Neural cell (in vitro differentiated cells): ENCODE data around the gene MYCBP2. TPM values are rescaled to one million over a fixed set of nuclear protein-coding genes. Genes with fewer than 3 reads are reported as not detected.

ENCODE experiments used
- H2AFZ ChIP-seq: fragments of 200-600, 300-800 bp; sonication (generic), shearing (Covaris generic); 2 replicates; pipeline ENCODE4 v1.6.0; 2014; ENCODE audit warnings: low read depth, mild to moderate bottlenecking, antibody characterized with exemption, low read length, moderate library complexity
- H3F3A ChIP-seq: fragments of 200-600 bp; shearing (Covaris generic); 2 replicates; pipeline ENCODE4 v1.6.1; 2016; ENCODE audit warnings: mild to moderate bottlenecking, moderate library complexity, mixed read lengths, antibody characterized with exemption, low read length; ENCODE audit not compliant: insufficient read depth, poor library complexity, severe bottlenecking
- H3K27ac ChIP-seq: fragments of 200-600, 300-800 bp; sonication (generic), shearing (Covaris generic); 2 replicates; pipeline ENCODE4 v1.5.1; 2014; ENCODE audit warnings: mild to moderate bottlenecking, low read length, moderate library complexity
- H3K27me3 ChIP-seq: fragments of 300-800, 200-600 bp; sonication (generic), shearing (Covaris generic); 2 replicates; pipeline ENCODE4 v1.6.0; 2014; ENCODE audit warnings: mild to moderate bottlenecking, low read depth, low read length, moderate library complexity; ENCODE audit not compliant: insufficient read depth
- H3K36me3 ChIP-seq: fragments of 300-800, 200-600 bp; sonication (generic), shearing (Covaris generic); 2 replicates; pipeline ENCODE4 v1.5.1; 2014; ENCODE audit warnings: mild to moderate bottlenecking, antibody characterized with exemption, low read length, moderate library complexity; ENCODE audit not compliant: insufficient read depth
- H3K4me2 ChIP-seq: fragments of 300-800, 200-600 bp; sonication (generic), shearing (Covaris generic); 2 replicates; pipeline ENCODE4 v1.6.0; 2014; ENCODE audit warnings: mild to moderate bottlenecking, low read length
- H3K4me3 ChIP-seq: fragments of 300-800, 200-600 bp; sonication (generic), shearing (Covaris generic); 2 replicates; pipeline ENCODE4 v1.5.1; 2014; ENCODE audit warnings: mild to moderate bottlenecking, low read length, moderate library complexity
- H3K79me2 ChIP-seq: fragments of 200-600 bp; shearing (Covaris generic); replicated peaks from 2 replicates; pipeline ENCODE4 v1.6.0; 2014; ENCODE audit warnings: mild to moderate bottlenecking, low read length, moderate library complexity; ENCODE audit not compliant: insufficient read depth
- H3K9ac ChIP-seq: fragments of 300-800, 200-600 bp; sonication (generic), shearing (Covaris generic); 2 replicates; pipeline ENCODE4 v1.6.1; 2016; ENCODE audit warnings: mild to moderate bottlenecking, low read length, mixed read lengths
- H3K9me2 ChIP-seq: fragments of 200-600 bp; shearing (Covaris generic); 2 replicates; pipeline ENCODE4 v1.6.1; 2016; ENCODE audit warnings: mild to moderate bottlenecking, low read length, mixed read lengths; ENCODE audit not compliant: insufficient read depth
- H3K9me3 ChIP-seq: fragments of 200-600, 300-800 bp; sonication (generic), shearing (Covaris generic); 2 replicates; pipeline ENCODE4 v1.6.1; 2016; ENCODE audit warnings: mild to moderate bottlenecking, mixed run types, low read length, moderate library complexity, mixed read lengths
- H4K20me1 ChIP-seq: fragments of 200-600 bp; shearing (Covaris generic); 2 replicates; pipeline ENCODE4 v1.6.1; 2016; ENCODE audit warnings: mild to moderate bottlenecking, mixed run types; ENCODE audit not compliant: insufficient read depth
- EP300 ChIP-seq: fragments of 450-650 bp; conservative IDR thresholded peaks from 2 replicates; pipeline ENCODE4 v1.6.1; 2014; ENCODE audit warnings: antibody characterized with exemption, mild to moderate bottlenecking, moderate library complexity; ENCODE audit not compliant: poor library complexity, severe bottlenecking
- EZH2 ChIP-seq: fragments of 200-600, 300-800 bp; shearing (Covaris generic), sonication (generic); IDR thresholded peaks from 2 replicates; pipeline ENCODE4 v1.6.1; 2014; ENCODE audit warnings: antibody characterized with exemption, low read length, borderline replicate concordance, mild to moderate bottlenecking; ENCODE audit not compliant: insufficient read depth, poor library complexity, severe bottlenecking
- MXI1 ChIP-seq: fragments of 450-650 bp; conservative IDR thresholded peaks from 2 replicates; pipeline ENCODE4 v1.6.1; 2014; ENCODE audit warnings: antibody characterized with exemption, mild to moderate bottlenecking; ENCODE audit not compliant: poor library complexity, severe bottlenecking
- POLR2AphosphoS5 ChIP-seq: IDR thresholded peaks from 2 replicates; pipeline ENCODE4 v1.6.1; 2012
- RAD21 ChIP-seq: fragments of 450-650 bp; conservative IDR thresholded peaks from 2 replicates; pipeline ENCODE4 v1.6.1; 2014; ENCODE audit warnings: antibody characterized with exemption, mild to moderate bottlenecking, moderate library complexity
- SMC3 ChIP-seq: fragments of 450-650 bp; conservative IDR thresholded peaks from 2 replicates; pipeline ENCODE4 v1.6.1; 2014; ENCODE audit warnings: antibody characterized with exemption, mild to moderate bottlenecking, moderate library complexity; ENCODE audit not compliant: poor library complexity
- TAF1 ChIP-seq: IDR thresholded peaks from 2 replicates; pipeline ENCODE4 v1.6.1; 2012; ENCODE audit warnings: low read depth
- polyA plus RNA-seq: library from polyadenylated mRNA; depleted of rRNA; stranded (reverse); fragments of >200 nt; gene quantifications from 2 replicates; pipeline ENCODE4 v1.2.3, GENCODE V29; 2014
- TF ChIP-seq, protein P1 (sequence below): IDR thresholded peaks from 2 replicates; pipeline ENCODE4 v1.6.1; 2012; ENCODE audit warnings: borderline replicate concordance
- TF ChIP-seq, protein P2 (sequence below): fragments of 450-650 bp; IDR thresholded peaks from 2 replicates; pipeline ENCODE4 v1.5.1; 2014; ENCODE audit warnings: antibody characterized with exemption, mild to moderate bottlenecking, moderate library complexity; ENCODE audit not compliant: poor library complexity, severe bottlenecking

MYCBP2 gene
- polyA plus RNA-seq, 1 donor from 2014 or later = 135 TPM

DNA sequence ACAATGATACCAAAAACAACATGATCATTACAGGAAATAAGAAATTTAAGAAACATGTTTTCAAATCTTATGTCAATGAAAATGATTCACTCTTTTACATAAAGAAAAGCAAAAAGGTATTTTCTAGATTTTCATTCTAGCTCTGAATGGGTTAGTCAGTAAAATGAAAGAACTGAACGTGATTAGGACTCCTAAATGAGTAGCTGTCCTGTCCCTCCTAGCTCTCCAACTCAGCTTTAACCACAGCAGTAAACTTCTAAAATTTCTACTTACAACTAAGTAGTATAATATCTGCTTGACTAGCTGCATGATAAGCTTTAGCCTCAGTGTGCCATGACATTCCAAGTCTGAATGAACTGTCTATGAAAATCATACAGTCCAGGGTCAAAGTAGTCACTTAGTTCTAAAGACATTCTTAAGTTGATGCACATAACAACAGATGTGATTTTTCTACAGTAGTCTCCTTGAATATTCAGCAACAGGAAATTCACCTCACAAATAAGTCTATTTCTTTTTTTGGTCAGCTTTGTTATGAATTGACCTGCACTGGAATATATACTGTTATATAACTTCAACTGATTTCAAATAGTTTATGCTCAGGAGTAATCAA lies 136.4 kb downstream of the MYCBP2 start:
- Histone ChIP-seq H4K20me1 (no peaks in the 10 kb centered on the region), H3K36me3 (peaks cover 9% of the 10 kb centered on the region), H3K4me3 (no peak overlapping the region), H3K27ac (no peak overlapping the region), H3K9ac (no peak overlapping the region), H2AFZ (no peak overlapping the region), H3K9me3 (no peaks in the 10 kb centered on the region), H3F3A (no peaks in the 10 kb centered on the region), H3K9me2 (no peaks in the 10 kb centered on the region), H3K79me2 (no peaks in the 10 kb centered on the region), H3K4me2 (no peak overlapping the region), H3K27me3 (no peaks in the 10 kb centered on the region)
- TF ChIP-seq SMC3 = no peak
- TF ChIP-seq TAF1 = no peak
- no peak for TF ChIP-seq EP300
- TF ChIP-seq, protein P1, sequence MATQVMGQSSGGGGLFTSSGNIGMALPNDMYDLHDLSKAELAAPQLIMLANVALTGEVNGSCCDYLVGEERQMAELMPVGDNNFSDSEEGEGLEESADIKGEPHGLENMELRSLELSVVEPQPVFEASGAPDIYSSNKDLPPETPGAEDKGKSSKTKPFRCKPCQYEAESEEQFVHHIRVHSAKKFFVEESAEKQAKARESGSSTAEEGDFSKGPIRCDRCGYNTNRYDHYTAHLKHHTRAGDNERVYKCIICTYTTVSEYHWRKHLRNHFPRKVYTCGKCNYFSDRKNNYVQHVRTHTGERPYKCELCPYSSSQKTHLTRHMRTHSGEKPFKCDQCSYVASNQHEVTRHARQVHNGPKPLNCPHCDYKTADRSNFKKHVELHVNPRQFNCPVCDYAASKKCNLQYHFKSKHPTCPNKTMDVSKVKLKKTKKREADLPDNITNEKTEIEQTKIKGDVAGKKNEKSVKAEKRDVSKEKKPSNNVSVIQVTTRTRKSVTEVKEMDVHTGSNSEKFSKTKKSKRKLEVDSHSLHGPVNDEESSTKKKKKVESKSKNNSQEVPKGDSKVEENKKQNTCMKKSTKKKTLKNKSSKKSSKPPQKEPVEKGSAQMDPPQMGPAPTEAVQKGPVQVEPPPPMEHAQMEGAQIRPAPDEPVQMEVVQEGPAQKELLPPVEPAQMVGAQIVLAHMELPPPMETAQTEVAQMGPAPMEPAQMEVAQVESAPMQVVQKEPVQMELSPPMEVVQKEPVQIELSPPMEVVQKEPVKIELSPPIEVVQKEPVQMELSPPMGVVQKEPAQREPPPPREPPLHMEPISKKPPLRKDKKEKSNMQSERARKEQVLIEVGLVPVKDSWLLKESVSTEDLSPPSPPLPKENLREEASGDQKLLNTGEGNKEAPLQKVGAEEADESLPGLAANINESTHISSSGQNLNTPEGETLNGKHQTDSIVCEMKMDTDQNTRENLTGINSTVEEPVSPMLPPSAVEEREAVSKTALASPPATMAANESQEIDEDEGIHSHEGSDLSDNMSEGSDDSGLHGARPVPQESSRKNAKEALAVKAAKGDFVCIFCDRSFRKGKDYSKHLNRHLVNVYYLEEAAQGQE = no peak
- TF ChIP-seq POLR2AphosphoS5 = no peak
- TF ChIP-seq MXI1 = no peak
- no peak for TF ChIP-seq EZH2
- TF ChIP-seq, protein P2, sequence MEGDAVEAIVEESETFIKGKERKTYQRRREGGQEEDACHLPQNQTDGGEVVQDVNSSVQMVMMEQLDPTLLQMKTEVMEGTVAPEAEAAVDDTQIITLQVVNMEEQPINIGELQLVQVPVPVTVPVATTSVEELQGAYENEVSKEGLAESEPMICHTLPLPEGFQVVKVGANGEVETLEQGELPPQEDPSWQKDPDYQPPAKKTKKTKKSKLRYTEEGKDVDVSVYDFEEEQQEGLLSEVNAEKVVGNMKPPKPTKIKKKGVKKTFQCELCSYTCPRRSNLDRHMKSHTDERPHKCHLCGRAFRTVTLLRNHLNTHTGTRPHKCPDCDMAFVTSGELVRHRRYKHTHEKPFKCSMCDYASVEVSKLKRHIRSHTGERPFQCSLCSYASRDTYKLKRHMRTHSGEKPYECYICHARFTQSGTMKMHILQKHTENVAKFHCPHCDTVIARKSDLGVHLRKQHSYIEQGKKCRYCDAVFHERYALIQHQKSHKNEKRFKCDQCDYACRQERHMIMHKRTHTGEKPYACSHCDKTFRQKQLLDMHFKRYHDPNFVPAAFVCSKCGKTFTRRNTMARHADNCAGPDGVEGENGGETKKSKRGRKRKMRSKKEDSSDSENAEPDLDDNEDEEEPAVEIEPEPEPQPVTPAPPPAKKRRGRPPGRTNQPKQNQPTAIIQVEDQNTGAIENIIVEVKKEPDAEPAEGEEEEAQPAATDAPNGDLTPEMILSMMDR = no peak
- no peak for TF ChIP-seq RAD21

DNA sequence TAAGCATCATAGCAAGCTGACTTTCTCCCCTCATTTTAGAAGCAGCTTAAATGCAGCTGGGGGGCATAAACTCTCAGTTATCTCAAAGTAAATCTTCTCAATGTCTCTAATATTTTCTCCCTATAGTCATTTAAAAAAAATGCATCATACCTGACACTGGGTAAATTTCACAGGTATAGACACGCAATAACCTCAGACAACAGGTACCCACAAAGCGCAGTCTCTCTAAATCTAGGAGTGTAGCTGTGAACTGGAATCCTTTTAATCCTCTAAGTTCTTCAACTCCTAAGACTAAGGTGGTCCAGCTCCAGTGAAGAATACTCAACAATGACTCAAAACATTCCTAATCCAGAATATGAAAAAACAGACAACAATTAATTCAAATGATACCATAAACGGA lies 141.2 kb downstream of the MYCBP2 start:
- no peak overlapping the region for H3K4me3 ChIP-seq

More for the DNA sequence above, 141.2 kb downstream of the MYCBP2 start:
- Histone ChIP-seq H3K4me2 (no peak overlapping the region), H3F3A (no peaks in the 10 kb centered on the region), H3K36me3 (peaks cover 13% of the 10 kb centered on the region), H3K9ac (no peak overlapping the region), H3K79me2 (no peaks in the 10 kb centered on the region), H2AFZ (no peak overlapping the region), H3K27ac (no peak overlapping the region), H4K20me1 (no peaks in the 10 kb centered on the region), H3K27me3 (no peaks in the 10 kb centered on the region), H3K9me3 (no peaks in the 10 kb centered on the region), H3K9me2 (no peaks in the 10 kb centered on the region)
- TF ChIP-seq SMC3 (no peak), RAD21 (no peak), EZH2 (no peak)
